NCI-H1436 treated with DMSO at 0.1 percent for 48 hours (cell line): ENCODE data around the gene LIPT2.

Experiments
- DNase-seq: peaks from one replicate; lab custom pipeline; 2025; lab: John Stamatoyannopoulos, UW

LIPT2 gene

DNA sequence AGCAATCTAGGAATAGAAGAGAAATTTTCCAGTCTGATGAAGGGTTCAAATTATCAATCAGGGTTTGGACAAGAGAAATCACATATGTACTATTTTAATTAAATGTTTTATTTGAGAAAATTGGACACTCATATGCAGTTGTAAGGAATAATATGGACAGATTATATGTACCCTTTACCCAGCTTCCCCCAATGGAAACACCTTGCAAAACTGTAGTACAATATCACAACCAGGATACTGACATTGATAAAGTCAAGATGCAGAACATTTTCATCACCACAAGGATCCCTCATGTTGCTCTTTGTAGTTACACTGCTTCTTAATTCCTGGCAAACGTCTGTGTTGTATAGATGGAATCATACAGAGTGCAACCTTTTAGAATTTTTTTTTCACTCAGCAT is 1.4 kb upstream of the LIPT2 start:
- no peak for DNase-seq

DNA sequence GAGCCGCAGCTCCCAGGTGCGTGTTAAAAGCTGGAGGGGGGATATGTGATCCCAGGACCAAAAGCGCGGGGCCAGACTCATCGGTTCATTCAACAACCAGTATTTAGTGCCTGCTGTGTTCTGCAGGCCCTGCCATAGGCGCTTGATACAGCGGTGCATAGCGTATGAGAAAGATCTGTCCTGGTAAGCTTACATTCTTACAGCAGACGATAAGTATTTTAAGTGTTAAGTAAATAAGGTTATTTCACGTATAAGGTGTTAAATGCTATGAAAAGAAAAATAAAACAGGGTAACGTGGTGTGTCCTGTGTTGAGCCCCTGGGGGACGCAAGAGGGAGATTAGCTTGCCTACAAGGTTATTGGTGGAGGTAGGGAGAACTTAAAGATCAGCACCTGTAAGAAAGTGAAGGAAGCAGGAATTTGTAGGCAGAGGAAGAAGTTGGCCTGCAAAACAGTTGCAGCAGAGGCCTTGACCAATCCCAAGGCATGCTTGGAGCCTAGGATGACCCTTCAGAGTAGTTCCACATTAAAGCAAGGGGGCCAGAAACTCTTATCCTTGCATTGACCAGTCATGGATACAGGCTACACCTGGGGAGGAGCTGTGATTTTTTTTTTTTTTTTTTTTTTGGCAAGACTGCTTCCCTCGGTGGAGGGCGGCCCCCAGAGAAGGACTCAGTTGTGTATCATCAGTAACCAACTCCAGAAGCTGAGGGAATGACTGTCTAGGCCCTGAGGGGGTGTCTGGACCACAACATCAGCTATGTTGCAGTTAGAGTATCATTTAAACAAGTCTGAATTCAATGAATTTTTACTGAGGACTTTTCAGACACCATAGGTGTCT is 487 bp upstream of the LIPT2 start:
- peak; percentile 75 for DNase-seq

DNA sequence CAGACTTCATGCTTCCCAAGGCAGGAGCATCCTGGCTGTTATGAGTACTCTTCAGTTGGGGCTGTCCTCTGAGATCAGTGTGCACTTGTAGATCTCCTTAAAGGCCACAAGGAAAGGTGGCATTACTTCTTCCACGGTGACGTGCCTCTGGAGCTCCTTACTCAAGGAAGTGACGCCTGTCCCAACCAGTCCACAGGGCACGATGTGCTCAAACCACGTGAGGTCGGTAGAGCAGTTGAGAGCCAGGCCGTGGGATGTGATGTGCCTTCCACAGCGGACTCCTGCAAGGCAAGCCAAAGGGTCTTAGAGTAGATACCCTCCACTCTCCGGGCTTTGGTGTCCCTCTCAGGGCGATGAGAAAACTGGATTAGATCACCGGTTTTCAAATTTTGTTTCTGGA is 1.4 kb downstream of the LIPT2 start:
- DNase-seq, result no peak

DNA sequence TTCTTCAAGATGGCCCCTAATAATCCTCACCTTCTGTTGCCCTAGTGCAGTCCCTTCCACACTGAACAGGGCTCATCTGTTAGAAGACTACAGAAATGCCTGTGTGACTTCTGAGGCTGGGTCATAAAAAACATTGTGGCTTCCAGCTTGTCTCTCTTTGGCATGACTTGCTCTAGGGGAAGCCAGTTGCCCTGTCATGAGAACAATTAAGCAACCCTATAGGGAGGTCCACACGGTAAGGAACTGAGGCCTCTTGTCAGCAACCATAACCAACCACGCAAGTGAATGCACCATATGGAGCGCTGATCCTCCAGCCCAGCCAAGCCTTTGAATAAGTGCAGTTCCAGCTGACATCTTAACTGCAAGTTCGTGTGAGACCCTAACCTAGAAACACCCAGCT is 2.6 kb downstream of the LIPT2 start:
- DNase-seq, result no peak

DNA sequence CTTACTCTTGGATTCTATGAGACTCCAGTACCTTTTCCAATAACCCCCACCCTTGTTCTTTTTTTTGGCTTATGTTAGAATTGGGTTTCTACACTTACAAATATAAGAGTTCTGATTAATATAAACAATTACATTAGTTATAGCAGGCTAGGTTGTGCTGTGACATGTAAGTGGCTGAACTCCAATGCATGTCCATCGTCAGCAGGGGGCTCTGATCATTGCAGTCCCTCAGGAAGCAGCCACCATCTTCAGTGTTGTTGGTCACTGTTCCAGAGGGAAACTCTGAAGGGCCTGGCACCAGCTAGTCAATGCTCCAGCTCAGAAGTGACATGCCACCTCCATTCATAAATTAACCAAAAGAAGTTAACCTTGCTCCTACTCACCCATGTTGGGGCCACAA is 5.6 kb downstream of the LIPT2 start:
- no peak for DNase-seq

DNA sequence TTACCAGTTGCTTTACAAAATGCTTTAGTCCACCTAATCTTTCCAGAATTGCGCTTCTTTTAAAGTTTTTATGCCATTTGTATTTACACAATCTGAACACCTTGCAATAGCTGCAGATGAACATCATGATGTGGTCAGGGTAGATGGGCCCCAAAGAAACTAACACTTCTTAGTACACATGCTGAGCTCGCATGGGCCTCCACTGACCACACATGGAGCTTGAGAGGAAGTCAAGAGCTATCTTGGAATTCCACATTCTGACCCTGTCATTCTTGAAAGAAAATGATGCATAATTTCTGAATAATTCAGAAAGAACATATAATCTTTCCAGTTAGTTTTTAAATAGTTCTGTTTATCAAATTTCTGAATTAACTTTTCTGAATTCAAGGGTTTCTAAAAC is 7.7 kb downstream of the LIPT2 start:
- DNase-seq, result no peak

DNA sequence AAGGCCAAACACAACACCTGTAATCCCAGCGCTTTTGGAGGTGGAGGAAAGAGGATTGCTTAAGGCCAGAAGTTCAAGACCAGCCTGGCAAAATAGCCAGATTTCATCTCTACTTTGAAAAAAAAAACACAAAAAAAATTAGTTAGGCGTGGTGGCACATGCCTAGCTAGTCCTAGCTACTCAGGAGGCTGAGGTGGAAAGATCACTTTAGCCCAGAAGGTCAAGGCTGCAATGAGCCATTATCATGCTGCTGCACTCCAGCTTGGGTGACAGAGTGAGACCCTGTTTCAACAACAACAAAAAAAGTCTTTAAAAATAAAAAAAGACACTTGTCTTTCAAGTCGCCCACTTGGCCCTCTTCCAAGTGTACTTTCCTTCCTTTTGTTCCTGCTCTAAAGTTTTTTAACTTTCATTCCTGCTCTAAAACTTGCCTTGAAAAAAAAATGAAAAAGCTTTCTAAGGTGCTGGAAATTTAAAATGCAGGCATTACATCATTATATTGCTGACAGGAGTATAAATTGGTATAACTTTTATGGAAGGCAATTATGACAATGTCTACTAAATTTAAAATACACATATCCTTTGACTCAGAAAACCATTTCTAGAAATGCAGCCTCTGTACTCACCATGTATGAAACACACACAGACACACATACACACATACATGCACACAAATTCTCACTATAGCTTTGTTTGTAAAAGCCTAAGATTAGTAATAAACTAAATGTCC is 12.7 kb downstream of the LIPT2 start:
- DNase-seq, result no peak

DNA sequence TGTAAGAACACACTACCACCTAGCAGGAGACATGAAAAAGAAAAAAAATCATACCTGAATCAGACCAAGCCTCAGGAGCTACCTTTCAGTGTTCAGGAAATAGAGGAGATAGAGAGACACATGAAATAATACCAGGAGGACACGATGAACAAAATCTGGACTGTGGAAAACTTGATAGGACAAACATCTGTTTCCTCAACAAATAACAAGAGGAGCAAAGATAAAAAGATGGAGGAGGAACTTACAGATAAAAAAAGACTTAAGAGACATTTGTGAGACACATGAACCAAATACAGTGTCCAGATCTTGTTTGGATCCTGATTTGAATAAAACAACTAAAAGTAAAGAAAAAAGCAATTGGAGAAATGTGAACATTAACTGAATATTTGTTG is 13.8 kb downstream of the LIPT2 start:
- DNase-seq, result no peak

DNA sequence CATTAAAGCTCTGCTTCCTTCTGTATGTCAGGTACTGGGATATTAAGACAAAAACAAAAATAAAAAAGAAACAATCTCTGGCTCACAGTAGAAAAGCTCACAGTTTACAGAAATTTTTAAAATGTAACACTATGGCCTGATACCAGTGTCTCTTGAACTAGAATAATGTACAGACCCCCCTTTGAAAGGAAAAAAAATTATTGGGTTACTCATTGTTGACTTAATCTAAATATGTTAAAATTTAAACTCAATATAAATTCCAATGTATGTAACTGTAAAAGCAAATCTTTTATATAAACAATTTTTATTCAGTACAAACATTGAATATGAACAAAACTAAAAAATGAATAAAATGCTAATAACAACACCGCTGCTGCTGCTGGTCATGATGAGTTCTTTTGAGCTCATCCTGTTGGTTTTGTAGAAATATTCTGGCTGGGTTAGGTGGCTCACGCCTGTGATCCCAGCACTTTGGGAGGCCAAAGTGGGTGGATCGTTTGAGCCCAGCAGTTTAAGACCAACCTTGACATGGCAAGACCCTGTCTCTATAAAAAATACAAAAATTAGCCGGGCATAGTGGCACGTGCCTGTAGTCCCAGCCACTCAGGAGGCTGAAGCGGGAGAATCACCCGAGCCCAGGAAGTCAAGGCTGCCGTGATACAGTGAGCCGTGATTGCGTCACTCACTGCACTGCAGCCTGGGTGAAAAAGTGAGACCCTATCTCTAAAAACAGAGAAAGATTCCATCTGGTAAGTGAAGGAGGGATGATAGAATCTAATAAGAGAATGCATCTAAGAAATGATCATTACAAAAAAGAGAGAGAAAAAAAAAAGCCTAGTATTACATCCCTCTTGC is 14.4 kb downstream of the LIPT2 start:
- DNase-seq, result no peak

DNA sequence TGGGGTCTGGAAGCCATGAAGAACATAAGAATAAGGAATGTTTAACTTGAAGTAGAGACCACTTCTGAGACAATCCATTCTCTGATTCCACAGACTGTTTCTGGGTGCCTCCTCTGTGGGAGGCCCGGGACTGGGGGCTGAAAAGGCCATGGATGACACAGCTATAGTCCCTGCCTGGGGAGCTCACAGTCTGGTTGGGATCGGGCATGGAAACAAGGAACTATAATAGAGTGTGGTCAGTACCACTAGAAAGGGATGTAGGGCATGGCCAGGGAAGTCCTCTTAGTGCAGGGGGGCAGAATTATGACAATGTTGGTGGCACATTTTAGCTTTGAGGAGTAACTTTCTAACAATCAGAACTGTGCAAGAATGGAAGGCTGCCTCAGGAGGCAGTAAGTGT is 17.0 kb downstream of the LIPT2 start:
- DNase-seq, result no peak

DNA sequence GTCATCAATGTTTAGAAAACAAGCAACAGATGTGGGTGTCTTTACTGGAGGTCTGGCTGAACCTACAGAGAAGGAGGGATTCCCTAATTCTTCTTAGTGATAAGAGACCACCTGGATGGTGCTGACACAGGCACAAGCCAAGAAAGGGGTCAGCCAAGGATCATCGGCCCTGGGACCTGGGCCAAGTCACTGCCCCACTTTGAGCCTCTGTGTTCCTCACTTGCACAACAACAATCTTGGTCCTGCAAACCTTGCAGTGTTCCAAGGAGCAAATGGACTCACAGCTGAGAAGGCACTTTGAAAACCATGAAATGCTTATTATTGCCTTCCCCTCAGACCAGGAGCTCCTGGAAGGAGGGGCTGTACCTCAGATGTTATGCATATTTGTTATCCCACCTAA is 19.2 kb downstream of the LIPT2 start:
- no peak for DNase-seq

DNA sequence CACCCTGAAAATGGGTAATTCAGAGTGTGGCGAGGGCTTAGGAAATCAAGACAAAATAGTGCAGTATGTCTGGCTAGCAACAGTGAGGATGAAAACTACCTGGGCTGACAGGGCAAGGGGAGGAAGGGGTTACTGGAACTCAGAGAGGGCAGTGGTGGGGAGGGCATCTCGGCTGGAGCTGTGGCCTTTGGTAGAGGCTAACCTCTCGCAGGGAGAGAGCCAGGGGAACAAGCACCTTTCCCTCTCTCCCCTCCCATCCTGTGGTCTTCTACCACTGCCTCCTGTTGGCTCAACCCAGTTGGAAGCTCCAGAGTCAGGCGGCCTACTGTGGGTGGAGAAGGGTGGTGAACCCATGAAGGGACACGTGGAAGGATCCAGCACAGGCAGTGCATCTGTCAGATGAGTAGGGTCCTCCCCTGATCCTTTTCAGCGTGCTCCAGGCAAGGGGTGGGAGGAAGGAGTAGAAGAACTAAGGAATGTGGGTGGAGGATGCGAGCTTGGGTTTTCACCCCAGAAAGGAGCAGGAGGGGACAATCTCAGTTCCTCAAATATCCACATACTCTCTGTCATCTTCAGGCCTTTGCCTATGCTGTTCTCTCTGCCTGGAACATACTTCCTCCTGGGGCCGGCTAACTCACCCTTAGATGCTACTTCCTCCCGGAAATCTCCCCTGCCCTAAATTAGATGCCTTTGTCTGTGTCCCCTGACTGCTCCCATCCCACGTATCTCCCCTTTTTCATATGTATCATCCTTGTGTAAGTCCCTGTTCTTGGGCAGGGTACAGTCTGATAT is 19.9 kb downstream of the LIPT2 start:
- DNase-seq, result no peak

DNA sequence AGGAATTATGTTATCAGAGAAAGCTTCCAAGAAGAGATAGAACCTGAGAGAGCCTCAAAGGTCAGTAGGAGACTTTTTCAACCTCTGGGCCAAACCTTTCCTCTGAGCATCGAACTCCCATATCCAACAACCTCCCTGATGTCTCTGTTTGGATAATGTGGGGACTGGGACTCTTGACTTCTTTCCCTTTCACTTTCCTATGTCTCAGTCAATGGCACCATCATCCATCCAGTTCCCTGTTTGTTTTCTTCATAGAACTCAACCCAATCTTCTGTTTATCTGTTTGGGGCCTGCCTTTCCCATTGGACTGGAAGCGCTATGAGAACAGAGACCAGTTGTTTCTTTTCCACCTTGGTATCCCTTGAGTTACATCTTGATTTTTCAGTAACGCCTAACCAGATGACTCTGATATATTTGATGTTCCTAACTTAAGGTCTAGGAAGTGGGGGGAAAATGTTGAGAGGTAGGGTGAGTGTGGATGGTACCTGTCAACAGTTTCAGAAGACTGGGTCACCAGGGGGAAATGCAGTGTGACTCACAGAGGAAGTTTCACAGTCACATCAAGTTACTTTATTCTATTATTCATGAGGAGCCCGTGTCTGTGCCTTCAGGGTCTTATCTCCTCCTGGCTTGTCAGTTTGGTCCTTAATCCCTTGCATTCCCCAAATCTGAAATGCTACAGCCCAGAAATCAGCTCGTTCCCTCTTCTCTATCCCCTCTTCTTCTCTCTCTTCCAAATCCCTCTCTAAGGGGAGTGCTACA is 21.7 kb downstream of the LIPT2 start:
- no peak for DNase-seq

DNA sequence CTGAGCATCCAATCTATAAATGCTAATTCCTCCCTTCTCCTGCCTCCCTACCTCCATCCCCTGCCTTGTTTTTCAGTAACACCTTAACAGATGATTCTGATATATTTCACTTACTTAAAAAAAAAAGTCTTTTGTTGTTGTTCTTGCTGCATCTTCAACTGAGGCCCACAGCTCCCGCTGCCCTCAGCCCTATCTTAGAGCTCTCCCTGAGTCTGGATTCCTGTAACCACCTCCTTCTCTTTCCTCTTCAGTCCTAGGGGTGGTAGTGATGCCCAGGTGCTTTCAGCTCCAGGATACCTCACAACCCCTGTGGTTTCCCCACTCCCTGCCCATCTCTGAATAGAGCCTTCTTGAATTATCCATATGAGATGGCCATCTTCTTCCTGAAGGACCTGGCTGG is 22.5 kb downstream of the LIPT2 start:
- no peak for DNase-seq

DNA sequence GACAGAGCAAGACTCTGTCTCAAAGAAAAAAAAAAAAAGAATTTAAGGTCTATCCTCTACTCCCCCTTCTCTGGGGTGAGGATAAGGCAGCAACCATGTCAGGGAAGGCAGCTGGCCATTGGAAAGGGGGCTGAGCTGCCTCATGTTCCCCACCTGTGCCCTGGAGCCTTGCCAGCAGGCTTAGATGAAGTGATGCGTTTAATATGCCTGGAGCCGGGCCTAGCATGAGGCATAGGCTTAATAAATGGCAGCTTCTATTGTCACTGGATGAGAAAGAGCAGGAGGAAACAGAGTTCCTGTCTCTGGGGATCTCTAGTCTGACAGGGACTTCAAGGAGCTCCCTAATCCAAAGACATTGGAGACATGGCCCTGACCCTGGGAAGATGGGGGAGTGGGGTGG is 23.0 kb downstream of the LIPT2 start:
- DNase-seq, result no peak

DNA sequence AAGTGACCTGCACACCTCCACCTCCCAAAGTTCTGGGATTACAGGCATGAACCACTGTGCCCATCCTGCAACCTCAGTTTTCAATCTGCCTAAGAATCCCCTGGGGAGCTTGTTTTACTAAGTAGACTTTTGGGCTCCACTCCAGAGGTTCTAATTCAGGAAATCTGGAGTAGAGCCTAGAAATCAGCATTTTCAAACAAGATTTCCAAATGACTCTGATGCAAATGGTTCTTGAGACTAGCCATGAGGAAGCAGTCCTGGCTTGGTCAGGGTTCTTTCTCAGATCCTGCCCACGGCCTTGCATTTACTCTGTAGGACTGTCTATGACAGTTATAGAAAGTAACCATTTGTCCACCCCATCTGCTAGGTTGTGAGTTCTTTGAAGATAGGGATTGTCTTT is 24.6 kb downstream of the LIPT2 start:
- no peak for DNase-seq

DNA sequence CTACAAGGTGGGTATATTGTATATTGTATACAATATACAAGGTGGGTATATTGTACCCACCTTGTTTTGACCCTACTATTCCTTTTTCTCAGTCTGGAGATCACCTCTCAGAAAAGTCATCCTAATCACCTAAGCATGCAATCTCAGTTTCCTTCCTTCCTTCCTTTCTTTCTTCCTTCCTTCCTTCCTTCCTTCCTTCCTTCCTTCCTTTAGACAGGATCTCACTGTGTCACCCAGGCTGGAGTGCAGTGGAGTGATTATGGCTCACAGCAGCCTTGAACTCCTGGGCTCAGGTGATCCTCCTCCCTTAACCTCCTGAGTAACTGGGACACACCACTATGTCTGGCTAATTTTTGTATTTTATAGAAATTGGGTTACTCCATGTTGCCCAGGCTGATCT is 25.0 kb downstream of the LIPT2 start:
- DNase-seq, result no peak

DNA sequence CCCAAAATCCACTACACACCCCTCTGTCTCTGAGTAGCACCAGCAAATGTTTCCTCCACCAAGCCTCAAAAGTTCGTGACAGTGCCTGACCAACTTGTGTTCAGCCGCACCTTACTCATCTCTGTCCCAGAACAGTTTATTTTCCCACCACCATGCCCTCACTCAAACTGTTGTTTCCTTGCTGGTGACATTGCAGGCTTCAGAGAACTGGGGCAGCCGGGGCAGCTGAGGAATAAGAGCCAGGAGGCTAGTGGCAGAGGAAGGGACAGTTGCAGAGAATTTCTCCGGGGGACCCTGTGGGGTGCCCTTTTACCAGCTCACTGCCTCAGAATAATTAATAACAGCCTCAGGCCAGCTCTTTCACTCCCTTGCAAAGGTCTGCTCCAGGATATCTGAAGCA is 25.5 kb downstream of the LIPT2 start:
- no peak for DNase-seq

DNA sequence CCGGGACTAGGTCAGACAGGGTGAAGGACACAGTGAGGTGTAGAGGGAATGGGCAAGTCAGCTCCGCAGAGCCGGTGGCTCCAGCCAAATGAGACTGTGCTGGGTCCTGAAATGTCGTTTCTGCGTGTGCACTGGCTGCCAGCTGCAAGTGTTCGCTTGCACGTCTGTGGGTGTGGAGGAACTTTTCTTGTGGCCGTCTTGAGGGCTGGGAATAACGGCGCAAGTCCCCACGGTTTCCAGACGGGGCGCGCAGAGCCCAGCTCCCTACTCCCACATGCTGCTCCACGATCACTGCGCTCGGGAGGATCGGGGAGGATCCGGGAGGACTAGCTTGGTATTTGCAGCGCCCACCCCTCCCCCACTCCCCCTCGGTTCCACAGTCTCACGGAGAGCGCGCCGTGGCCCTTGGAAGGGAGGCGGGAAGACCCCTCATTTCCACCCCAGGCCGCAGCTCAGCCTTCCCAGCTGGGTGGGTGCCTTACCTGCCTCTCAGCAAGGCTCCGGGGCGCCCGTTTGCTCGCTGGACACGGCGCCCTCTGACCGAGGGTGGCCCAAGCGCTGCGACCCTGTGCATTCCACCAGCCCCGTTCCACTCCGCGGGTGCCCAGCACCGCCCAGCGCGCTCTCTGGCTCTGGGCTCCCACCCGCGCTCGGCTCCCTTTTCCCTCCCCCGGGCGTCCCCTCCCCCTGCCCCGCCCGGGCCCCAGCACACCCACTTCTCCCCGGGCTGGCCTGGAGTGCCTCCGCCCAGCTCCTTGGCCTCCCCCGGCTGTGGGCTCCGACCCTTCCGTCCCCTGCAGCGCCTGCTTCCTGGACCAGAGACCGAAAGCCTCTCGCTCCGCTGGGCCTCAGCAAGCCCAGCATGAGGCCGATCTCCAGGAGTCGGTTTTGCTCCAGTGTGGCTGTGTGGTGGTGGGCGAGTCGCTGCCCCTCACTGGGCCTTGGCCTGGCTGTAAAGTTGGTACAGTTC is 26.3 kb downstream of the LIPT2 start, which contains the start of gene KCNE3:
Gene KCNE3 (minus strand): TSS at position 634 of the 970 bp plus-strand sequence. CDS start 9,986 bp downstream, outside the sequence.
- no peak for DNase-seq

DNA sequence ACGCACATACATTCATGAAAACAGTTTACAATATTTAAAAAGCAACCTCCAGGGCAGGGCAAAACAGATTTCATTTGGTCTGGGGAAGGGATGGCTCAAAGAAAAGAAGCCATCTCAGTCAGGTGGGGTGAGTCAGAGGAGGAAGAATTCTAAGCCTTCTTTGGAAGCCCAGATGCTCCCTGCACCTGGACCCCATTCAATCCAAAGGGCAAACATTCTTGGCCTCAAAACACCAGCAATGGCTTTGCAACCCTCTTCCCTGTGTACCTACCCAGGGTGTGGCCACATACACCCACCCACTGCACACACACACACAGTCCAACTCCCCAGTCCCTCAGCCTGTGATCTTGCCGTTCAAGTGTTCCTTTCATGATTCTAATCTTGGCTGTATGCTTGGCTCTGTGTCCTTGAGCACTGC is 28.2 kb downstream of the LIPT2 start:
- DNase-seq, result no peak
